ENCODE measurements around the gene GSX2.

The GSX2 gene

GRCh38 chr4:54061067-54061466, 38.9 kb upstream of the GSX2 start:
- TF ChIP-seq, protein P1, sequence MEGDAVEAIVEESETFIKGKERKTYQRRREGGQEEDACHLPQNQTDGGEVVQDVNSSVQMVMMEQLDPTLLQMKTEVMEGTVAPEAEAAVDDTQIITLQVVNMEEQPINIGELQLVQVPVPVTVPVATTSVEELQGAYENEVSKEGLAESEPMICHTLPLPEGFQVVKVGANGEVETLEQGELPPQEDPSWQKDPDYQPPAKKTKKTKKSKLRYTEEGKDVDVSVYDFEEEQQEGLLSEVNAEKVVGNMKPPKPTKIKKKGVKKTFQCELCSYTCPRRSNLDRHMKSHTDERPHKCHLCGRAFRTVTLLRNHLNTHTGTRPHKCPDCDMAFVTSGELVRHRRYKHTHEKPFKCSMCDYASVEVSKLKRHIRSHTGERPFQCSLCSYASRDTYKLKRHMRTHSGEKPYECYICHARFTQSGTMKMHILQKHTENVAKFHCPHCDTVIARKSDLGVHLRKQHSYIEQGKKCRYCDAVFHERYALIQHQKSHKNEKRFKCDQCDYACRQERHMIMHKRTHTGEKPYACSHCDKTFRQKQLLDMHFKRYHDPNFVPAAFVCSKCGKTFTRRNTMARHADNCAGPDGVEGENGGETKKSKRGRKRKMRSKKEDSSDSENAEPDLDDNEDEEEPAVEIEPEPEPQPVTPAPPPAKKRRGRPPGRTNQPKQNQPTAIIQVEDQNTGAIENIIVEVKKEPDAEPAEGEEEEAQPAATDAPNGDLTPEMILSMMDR (conservative IDR thresholded peaks at IDR 0.05) = no peak
- H3K27ac ChIP-seq = no peak overlapping the region

DNA sequence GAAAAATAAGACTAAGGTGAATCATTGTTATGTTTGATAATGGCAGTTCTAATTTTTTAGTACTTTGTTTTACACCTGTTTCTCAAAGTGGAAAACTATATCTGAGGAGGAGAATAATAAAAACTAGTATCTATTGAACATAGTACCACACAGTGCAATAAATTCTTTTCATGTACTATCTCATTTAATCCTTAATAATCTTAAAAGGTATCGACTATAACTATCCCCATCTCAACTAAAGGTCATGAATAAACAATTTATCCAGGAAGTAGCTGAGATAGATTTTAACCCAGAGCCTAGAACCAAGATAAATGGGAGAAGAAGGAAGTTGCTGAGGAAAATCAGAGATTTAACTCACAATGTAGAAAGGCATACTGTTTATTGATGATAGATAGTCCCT, 38.1 kb upstream of the GSX2 start:
- TF ChIP-seq, protein P1 (conservative IDR thresholded peaks at IDR 0.05) = no peak
- H3K27ac ChIP-seq = no peak overlapping the region

DNA sequence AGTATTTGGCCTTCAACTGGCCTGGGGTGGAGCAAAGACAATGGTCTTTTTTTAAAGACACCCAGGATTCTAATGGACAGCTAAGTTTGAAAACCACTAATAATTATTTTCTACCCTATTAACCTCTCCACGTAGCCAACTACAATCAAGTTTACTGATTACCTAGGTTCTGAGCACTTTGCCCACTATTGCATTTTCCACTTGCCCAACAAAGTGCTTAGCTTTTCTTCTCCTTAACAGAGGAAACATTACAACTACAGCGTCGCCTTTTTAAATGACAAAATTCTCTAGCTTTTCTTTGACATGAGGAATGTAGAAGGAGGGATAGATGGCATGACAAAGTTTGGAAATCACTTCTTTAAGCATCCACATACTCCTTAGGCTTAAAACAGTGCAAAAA, 37.6 kb upstream of the GSX2 start:
- peak overlapping the region; percentile 96 for H3K27ac ChIP-seq
- TF ChIP-seq, protein P1 (conservative IDR thresholded peaks at IDR 0.05) = no peak

GRCh38 chr4:54063229-54063628, 36.7 kb upstream of the GSX2 start:
- H3K27ac ChIP-seq = peak overlapping the region; percentile 96
- TF ChIP-seq, protein P1 (conservative IDR thresholded peaks at IDR 0.05) = no peak

- peak overlapping the region; percentile 96 for H3K27ac ChIP-seq
- TF ChIP-seq, protein P1 (conservative IDR thresholded peaks at IDR 0.05) = no peak
Measured at GRCh38 chr4:54063737-54064316, 36.1 kb upstream of the GSX2 start.

DNA sequence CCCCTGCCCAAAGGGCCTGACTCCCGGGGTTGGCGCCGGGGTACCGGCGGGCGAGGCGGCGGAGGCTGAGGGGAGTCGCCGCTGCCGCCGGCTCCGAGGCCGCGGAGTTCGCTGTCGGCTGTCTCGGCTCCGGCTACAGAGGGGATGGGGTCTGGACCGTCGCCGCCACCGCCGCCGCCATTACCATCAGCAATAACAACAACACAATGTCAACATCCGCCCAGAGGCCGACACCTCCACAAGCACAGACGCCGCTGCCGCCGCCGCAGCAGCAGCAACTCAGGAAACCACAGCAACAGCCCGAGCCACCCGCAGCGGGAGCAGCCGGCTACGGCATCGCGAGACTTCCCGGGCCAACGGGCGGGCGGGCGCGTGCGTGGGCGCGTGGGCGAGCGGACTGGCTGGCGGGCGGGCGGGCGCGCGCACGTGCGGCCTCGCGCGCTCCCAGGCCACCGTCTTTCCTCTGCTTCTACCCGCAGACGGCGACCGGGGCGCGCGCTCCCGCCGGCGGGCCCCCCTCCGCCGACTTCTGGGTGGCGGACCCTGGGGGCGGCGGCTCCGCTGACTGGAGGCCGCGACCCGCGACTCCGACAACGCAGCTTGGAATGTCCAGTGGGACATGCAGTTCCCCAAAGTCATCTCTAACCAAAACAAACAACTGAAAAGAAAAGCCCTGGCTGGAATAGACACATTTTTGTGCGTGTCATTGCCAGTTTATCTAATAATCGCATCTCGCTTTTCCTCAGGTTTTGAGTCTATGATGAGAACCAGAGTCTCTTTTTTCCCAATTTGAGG, 35.4 kb upstream of the GSX2 start, which contains the start of gene CHIC2:
Gene CHIC2, minus strand, starts transcription at position 289 of the 795 bp plus-strand sequence. CDS start 305 bp downstream, outside the sequence.
- peak within 1 kb of the TSS; percentile 96 for H3K27ac ChIP-seq
- TF ChIP-seq, protein P1 (conservative IDR thresholded peaks at IDR 0.05) = no peak

DNA sequence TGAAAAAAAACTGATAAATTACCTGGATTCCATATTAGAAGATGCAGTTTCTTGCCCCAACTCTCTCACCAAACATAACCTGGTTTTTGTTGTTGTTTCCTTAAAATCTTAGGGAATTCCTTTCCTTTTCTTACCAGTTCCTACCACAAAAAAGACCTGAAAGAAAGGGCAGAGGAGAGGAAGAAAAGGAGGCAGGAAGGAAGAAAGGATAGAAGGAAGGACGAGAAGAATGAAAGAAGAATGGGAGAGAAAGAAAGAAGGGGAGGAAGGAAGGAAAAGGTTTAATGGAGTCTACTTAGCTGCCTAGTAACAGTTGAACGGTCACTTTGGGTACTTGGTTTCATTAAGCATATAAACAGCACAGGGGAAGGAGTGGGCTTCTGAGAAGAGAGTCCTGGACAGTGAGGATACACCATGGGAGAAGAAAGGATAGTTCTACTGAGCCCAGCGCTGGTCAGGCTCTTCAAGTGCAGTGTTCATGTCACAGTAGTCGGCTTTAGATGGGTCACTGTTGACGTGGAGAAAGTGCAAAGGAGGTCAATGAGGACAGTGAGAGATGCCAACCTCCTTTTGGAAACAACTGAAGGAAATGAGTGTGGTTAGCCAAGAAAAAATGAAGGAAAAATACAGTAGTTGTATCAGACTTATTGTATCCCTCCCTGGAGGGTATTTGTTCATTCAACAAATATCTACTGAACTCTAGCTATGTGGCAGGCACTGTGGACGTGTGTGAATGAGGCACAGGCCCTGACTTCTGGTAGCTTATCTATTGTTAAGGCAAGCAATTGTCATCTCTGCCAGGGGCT, 34.5 kb upstream of the GSX2 start:
- peak overlapping the region; percentile 96 for H3K27ac ChIP-seq

More for the DNA sequence above, 34.5 kb upstream of the GSX2 start:
- TF ChIP-seq, protein P1 (conservative IDR thresholded peaks at IDR 0.05) = no peak
